ENCODE results near the gene VDAC2. TPM values are rescaled to one million over a fixed set of nuclear protein-coding genes. Genes with fewer than 3 reads are reported as not detected.

The VDAC2 gene, protein sequence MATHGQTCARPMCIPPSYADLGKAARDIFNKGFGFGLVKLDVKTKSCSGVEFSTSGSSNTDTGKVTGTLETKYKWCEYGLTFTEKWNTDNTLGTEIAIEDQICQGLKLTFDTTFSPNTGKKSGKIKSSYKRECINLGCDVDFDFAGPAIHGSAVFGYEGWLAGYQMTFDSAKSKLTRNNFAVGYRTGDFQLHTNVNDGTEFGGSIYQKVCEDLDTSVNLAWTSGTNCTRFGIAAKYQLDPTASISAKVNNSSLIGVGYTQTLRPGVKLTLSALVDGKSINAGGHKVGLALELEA
- total RNA-seq = 207 and 220 TPM in 2 replicates

DNA sequence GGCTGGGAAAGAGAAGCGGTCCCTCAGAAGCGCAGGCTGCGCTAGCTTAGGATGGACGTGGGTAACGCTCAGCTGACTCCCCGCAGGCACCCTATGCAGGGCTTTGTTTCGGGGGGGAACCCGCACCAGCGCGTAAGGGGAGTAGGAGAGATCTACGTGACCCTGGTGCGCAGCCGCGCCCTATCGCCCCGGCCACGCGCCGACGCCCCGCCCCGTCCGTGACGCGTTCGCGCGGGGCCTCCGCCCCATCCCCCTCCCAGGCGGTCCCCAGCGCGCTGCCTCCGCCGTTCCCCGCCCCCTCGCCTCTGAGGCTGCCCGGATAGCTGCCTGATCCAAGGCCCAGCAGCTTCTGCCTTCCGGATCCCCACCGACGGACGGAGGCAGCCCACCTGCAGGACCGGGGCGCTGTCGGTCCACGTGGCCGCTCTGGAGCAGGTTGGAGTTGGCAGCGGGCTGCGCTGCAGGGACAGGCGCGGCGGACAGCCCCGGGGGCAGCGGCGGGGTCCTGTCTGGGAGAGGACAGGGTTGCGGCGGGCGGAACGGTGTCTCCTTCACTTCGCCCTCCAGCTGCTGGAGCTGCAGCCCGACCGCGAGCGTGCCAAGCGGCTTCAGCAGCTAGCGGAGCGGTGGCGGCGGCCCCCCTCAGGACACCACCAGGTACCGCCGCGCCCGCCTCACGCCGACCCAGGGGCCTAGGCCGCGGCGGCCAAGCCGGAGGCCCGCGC, at the start of gene VDAC2:
Gene VDAC2 (plus strand): TSS at position 515 of the 725 bp plus-strand sequence. CDS start 363 bp downstream, outside the sequence.

DNA sequence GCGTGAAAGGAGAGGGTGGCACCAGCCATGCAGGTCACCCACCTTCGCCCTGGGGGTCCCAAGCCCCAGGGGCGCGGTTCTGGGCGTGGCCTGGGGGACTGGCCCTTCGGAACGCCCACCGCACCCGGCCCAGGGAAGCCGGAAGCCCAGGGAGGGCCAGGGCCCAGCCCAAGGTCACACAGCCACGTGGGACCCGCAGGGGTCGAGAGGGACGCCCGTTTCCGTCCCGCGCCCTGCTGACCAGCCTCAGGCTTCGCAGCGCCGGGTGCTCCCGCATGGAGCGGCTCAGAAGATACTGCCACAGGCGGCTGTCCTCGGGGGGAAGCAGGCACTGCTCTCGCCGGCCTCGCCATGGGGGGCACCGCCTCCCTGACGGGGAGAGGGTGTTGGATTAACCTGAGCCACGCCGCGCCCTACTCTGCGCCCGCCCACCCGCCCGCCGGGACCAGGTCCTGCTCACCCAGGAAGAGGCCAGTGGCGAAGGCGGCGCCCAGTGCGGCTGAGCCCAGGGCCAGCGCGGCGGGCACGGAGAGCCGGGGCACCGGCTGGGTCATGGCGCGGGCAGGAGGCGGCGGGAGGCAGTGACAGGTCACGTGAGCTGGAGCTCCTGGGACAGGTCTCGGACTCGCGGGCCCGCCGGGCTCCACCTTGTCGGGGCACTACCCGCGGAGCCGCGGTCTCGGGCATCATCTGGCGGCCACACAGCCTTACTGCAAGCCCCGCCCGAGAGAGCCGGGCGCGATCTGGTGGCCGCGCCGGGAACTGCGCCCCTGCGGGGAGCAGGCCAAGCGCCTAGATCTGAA, 25.0 kb downstream of the VDAC2 start, which contains the start of gene COMTD1:
Gene COMTD1 (minus strand): TSS at position 583 of the 803 bp plus-strand sequence. CDS start 29 bp downstream, at position 554.

Other genes with a start within 250 kb of the VDAC2 start
- gene SAMD8, start 99.1 kb upstream of the VDAC2 start, total RNA-seq = 13.9 and 22.5 TPM in 2 replicates
- gene COMTD1, start 25.2 kb downstream of the VDAC2 start, total RNA-seq = 57.9 and 76.6 TPM in 2 replicates
- 15.7 and 17.6 TPM in 2 replicates for gene ZNF503, start 191.0 kb downstream of the VDAC2 start, total RNA-seq
- 0.11 and 0.39 TPM in 2 replicates for gene LRMDA, start 220.8 kb downstream of the VDAC2 start, total RNA-seq